GM18873 (cell line): Measurements from ENCODE around the gene PLAGL1.
"Not testable (repeated sequence)": the region's sequence is repeated elsewhere in the genome, so short reads cannot be mapped to it uniquely, and the experiment has no call there.

Source experiments
- ATAC-seq: cut with Tn5 transposase; IDR thresholded peaks from one replicate; pipeline ENCODE4 v1.9.1; 2021; ENCODE audit warnings: mild to moderate bottlenecking, moderate library complexity, moderate number of reproducible peaks; ENCODE audit not compliant: unreplicated experiment, low FRiP score

The PLAGL1 gene

GRCh38 chr6:143941852-143942627 is 66.0 kb downstream of the PLAGL1 start:
- ATAC-seq: peak; percentile 44

GRCh38 chr6:143940011-143940597 is 68.0 kb downstream of the PLAGL1 start:
- peak; percentile 87 for ATAC-seq

DNA sequence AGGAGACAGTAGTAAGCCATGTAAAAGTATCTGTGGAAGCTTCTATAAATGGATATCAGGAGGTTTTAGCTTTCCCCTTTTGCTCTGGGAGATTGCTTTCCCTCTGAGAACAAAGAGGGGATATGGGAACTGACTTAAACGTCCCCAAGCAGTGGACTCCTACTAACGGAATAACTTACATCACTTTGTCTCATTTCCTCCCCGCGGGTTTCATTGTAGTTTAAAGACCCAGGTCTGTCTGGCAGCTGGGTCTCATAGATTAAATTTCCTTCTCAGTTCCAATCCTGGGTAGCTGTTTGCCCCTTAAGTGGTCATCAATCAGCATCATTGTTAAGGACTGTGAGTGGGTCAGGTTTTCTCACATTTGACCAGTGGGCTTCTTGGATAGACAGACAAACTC is 68.7 kb downstream of the PLAGL1 start:
- ATAC-seq: no peak

GRCh38 chr6:143937668-143937970 is 70.4 kb downstream of the PLAGL1 start:
- no peak for ATAC-seq

DNA sequence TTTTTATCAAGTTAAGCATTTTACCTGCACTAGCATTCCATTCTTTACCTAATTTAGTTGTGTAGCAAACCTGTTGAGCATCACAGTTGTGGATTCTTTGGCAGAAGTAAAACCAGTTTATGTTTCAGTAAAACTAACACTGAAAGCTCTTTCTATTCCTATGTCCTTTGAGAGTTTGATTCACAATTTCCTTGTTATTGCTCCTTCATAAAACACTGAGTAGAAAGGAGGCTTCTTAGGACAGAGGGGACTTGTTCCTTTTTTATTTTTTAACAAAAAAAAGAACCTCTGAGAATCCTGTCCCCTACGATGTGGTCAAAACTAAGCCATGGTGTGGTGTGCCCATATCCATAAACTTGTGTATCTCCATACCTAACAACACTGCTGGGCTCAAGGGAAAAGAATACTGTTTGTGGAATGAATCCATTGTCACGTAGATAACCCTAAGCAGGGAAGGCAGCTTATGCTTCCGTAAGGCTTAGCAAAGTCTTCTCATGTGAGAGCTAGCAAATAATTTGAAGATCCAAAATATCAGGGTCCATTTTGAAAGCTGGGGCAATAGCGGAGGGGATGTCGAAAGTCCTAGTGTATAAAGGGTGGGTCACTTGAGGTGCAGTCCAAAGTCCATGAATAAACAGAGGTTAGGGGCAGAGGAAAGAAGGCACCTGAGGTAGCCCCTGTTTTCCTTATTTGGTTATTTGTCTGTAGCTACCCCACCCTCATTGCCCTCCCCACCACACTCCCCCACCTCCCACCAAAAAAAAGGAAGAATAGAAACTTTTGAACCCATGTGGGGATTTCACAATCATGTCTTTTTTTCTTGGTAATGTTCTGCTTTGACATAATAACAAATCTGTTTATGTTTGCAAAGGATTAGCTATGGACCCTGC is 71.0 kb downstream of the PLAGL1 start:
- ATAC-seq: no peak

DNA sequence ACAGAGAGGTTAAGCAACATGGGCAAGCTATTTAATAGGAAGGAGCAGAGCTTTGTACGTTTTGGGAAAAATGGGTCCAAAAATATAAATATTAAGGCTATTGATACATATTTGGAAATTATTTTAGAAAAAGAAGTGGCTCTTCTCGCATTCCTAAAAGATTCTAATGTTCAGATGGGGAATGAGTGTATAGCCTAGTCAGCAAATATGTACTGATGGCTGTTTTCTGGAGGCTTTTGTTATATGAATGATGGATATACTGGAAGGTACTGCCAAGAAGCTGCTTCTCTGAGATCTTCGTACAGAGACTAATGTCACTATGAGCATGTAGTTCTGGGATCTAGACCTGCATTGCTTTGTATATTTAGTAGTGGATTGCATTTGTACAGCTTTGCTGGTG is 71.7 kb downstream of the PLAGL1 start:
- ATAC-seq: no peak

- ATAC-seq: no peak
These were observed 73.2 kb downstream of the PLAGL1 start for GRCh38 chr6:143934867-143935266.

DNA sequence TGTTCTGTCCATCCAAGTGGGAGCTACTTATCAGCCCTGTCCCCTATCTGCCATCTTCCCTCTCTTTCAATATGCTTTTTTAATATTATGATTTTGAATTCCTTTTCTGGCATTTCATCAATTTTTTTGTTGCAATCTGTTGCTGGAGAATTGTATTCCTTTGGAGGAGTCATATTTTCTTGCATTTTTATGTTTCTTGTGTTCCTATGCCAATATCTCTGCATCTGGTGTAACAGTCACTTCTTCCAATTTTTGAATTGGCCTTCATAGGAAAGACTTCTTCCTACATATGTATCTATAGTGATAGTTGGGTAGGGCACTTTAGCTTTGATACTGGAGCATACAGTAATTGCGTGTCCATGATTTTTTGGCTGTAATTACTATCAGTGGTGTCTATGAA is 73.7 kb downstream of the PLAGL1 start:
- no peak for ATAC-seq

DNA sequence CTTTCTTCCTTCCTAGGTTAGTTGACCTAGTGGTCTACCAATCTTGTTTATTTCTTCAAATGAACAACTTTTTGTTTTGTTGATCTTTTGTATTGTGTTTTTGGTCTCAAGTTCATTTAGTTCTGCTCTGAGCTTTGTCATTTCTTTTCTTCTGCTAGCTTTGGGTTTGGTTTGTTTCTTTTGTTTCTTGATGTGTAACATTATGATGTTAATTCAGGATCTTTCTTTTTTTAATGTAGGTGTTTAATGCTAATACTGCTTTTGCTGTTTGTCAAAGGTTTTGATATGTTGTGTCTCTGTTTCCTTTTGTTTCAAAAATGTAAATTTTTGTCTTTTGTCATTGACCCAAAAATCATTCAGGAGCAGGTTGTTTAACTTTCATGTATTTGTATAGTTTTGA is 78.1 kb downstream of the PLAGL1 start:
- ATAC-seq: no peak

DNA sequence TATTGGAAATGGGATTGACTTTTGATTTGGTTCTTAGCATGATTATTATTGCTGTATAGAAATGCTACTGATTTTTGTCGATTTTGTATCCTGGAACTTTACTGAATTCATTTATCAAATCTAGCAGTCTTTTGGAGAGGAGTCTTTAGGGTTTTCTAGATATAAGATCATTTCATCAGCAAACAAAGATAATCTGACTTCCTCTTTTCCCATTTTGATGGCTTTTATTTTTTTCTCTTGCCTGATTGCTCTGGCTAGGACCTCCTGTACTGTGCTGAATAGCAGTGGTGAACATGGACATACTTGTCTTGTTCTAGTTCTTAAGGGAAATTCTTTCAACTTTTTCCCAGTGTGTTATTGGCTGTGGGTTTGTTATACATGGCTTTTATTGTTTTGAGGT is 79.2 kb downstream of the PLAGL1 start:
- no peak for ATAC-seq

DNA sequence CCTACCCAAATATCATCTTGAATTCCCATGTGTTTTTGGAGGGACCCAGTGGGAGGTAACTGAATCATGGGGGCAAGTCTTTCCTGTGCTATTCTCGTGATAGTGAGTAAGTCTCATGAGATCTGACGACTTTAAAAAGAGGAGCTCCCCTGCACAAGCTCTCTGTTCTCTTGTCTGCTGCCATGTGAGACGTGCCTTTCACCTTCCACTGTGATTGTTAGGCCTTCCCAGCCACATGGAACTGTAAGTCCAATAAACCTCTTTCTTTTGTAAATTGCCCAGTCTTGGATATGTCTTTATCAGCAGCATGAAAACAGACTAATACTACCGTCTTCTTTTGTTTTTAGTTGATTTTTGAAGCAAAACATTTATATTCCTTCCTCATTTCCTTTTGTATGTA is 91.0 kb downstream of the PLAGL1 start:
- not testable (repeated sequence) for ATAC-seq

GRCh38 chr6:143912671-143913070 is 95.4 kb downstream of the PLAGL1 start:
- ATAC-seq: no peak

- no peak for ATAC-seq
These were observed 97.0 kb downstream of the PLAGL1 start for GRCh38 chr6:143911028-143911427.

GRCh38 chr6:143902827-143903226 is 105.2 kb downstream of the PLAGL1 start:
- ATAC-seq: no peak

GRCh38 chr6:143901885-143902750 is 105.9 kb downstream of the PLAGL1 start:
- peak; percentile 96 for ATAC-seq

- no peak for ATAC-seq
These were observed 107.7 kb downstream of the PLAGL1 start for GRCh38 chr6:143900358-143900757.

DNA sequence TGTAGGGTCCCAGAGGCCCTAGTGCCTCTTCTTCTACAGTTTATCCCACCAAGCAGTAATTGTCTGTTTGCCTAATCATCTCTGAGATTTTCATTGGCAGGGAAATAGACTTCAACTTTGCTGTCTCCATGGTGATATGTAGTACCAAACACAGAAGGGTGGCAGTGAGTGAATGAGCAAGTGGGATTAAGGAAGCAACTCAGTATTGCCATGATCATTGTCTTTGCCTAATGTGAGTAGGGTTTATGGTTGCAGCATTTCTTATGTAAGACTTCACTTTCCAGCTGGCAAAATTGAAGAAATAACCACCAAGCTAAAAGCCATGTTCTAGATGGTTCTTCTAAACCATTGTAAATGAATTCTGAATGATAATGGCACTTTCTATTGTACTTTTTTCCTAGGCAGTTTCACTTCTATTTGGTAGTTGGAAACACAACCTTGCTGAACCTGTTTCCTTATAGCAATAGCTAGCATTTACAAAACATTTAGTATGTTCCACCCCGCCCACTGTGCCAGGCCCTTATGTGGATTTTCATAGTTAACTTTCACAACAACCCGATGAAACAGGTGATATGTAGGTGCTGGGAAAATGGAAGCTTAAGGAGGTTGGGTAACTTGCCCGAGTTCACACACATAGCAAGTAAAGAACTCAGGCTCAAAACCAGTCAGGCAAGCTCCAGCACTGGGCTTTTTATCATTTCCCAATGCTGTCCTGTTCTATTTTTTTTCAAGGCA is 111.8 kb downstream of the PLAGL1 start:
- ATAC-seq: no peak

GRCh38 chr6:143894655-143895054 is 113.4 kb downstream of the PLAGL1 start:
- ATAC-seq: no peak
